Epithelial cell of esophagus (primary cell): ENCODE data around the gene ARSB.
A peak's percentile ranks its signal among the peaks of the same experiment; 100 is the strongest.

Source experiments
- DNase-seq: peaks from one replicate; pipeline ENCODE4 v3.0.0; 2010; ENCODE audit warnings: low read depth
- H3K4me3 ChIP-seq: 2 replicates; pipeline ENCODE4 v1.5.1; 2011; ENCODE audit warnings: mild to moderate bottlenecking, low read length, control low read depth
- CTCF ChIP-seq: IDR thresholded peaks from 2 replicates; pipeline ENCODE4 v1.5.1; 2011; ENCODE audit warnings: low read depth, mild to moderate bottlenecking, low read length, control low read depth, inconsistent platforms; ENCODE audit not compliant: insufficient read depth; ENCODE audit errors: missing control alignments

Gene ARSB

GRCh38 chr5:78809444-78809843 is 175.7 kb downstream of the ARSB start:
- no peak overlapping the region for H3K4me3 ChIP-seq
- no peak for DNase-seq
- no peak for TF ChIP-seq CTCF

GRCh38 chr5:78808818-78809217 is 176.3 kb downstream of the ARSB start:
- DNase-seq: no peak
- TF ChIP-seq CTCF: no peak

GRCh38 chr5:78808380-78808779 is 176.7 kb downstream of the ARSB start:
- H3K4me3 ChIP-seq: no peak overlapping the region
- no peak for DNase-seq
- TF ChIP-seq CTCF: no peak

More at GRCh38 chr5:78808818-78809217, 176.3 kb downstream of the ARSB start:
- H3K4me3 ChIP-seq: no peak overlapping the region

GRCh38 chr5:78806544-78806943 is 178.6 kb downstream of the ARSB start:
- peak; percentile 72 for DNase-seq
- H3K4me3 ChIP-seq: no peak overlapping the region
- no peak for TF ChIP-seq CTCF

GRCh38 chr5:78805474-78806124 is 179.5 kb downstream of the ARSB start:
- no peak for DNase-seq
- no peak overlapping the region for H3K4me3 ChIP-seq
- TF ChIP-seq CTCF: no peak

GRCh38 chr5:78804995-78805394 is 180.1 kb downstream of the ARSB start:
- H3K4me3 ChIP-seq: no peak overlapping the region
- TF ChIP-seq CTCF: no peak
- DNase-seq: no peak

GRCh38 chr5:78803941-78804340 is 181.2 kb downstream of the ARSB start:
- no peak for DNase-seq
- TF ChIP-seq CTCF: no peak

More at GRCh38 chr5:78803941-78804340, 181.2 kb downstream of the ARSB start:
- no peak overlapping the region for H3K4me3 ChIP-seq
